HG03354 (cell line): Measurements from ENCODE around the gene SULT2B1.

ENCODE experiments used
- ATAC-seq: cut with Tn5 transposase; IDR thresholded peaks from one replicate; pipeline ENCODE4 v1.9.1; 2021; ENCODE audit warnings: mild to moderate bottlenecking; ENCODE audit not compliant: unreplicated experiment, poor library complexity, severe bottlenecking

The SULT2B1 gene

DNA sequence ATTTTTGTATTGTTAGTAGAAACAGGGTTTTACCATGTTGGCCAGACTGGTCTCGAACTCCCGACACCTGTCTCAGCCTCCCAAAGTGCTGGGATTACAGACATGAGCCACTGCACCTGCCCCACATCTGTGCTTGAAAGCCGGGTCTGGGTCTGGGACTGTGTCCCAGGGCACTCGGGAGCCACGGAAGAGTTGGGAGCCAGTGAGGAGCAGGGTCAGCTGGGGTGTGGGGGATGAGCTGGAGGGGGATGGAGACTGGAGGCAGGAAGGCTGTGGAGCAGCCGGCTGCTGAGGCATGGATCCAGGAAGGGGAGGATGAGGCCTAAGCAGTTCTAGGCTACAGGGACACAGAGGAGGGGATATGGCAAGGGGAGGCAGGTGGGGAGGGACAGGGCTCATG lies 43.9 kb downstream of the SULT2B1 start:
- no peak for ATAC-seq

DNA sequence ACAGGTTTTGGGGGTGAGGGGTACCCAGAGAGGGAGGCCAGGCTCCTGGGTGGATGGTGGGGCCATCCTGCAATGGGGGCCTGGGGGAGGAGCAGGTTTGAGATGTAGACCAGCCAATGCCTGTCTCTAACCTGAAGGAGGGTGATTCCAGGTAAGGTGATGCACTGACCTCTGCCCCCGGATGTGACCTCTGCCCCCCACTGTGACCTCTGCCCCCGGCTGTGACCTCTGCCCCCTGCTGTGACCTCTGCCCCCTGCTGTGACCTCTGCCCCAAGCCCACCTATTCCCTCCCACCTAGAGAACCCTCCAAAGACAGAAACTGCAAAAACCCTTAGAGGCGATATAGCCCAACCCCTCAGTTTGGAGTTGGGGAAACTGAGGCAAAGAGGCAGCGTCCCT lies 44.3 kb downstream of the SULT2B1 start:
- no peak for ATAC-seq

DNA sequence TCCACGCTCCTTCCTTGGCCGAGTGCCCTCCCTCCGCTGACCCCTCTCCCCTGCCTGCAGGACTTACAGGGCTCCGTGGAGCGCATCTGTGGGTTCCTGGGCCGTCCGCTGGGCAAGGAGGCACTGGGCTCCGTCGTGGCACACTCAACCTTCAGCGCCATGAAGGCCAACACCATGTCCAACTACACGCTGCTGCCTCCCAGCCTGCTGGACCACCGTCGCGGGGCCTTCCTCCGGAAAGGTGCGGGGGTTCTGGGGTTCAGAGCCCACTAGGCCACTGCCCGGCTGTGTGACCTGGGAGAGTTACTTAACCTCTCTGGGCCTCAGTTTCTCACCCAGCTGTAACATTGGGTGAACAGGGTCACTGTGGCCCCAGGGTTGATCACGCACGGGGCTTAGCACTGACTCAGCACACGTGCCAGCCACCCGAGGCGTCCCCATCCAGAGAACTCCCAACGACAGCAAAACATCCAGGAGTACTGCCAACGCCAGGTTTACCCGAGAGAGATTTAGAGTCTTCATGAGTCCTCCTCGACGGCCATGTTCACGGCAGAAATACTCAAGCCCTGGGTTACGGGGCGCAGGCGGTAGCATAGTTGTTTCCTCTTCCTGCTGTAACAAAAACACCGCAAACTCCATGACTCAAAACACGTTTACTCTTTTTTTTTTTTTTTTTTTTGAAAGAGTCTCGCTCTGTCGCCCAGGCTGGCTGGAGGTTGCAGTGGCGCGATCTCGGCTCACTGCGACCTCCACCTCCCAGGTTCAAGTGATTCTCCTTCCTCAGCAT lies 44.9 kb downstream of the SULT2B1 start:
- ATAC-seq, result no peak

DNA sequence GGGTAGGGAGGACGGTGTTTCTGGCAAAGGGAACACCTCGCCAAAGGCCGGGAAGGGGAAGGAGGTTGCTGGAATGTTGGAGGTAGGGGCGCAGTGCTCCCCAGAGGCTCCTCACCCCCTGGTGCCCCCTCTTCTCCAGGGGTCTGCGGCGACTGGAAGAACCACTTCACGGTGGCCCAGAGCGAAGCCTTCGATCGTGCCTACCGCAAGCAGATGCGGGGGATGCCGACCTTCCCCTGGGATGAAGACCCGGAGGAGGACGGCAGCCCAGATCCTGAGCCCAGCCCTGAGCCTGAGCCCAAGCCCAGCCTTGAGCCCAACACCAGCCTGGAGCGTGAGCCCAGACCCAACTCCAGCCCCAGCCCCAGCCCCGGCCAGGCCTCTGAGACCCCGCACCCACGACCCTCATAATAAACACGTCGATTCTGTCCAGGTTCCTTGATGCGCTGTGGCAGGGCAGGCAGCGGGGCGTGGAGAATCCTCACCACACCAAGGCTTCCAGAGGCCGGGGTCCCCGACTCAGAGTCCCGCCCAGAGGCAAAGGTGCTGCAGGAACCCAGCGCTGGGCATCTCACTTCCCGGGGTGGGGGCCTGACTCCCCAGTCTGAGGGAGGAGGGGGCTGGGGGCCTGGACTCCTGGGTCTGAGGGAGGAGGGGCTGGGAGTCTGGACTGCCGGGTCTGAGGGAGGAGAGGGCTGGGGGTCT lies 47.2 kb downstream of the SULT2B1 start:
- no peak for ATAC-seq

DNA sequence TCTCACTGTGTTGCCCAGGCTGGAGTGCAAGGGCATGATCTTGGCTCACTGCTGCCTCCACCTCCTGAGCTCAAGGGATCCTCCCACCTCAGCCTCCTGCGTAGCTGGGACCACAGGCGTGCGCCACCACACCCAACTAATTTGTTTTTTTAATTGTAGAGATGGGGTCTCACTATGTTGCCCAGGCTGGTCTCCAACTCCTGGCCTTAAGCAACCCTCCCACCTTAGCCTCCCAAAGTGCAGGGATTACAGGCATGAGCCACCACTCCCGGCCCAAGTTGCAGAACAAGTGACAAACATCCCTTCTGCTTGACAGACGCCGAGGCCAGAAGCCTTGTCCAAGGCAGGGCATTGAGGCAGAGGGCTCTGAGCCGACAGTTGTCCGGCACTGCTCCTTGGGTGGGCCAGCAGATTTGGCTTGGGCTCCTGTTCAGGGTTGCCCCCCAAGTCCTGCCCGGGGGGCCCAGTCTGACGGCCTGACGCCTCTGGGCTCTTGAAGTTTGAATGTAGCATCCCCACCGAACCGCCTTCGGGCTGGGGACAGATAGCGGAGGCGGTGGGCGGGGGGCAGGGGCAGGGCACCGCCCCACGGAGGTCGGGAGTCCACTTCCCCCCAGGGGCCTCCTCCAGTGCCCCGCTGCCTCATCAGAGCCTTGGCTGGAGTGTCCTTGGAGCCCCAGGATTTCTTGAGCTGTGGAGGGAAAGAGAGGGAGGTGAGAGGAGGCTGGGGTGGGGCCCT lies 48.9 kb downstream of the SULT2B1 start:
- ATAC-seq, result no peak

DNA sequence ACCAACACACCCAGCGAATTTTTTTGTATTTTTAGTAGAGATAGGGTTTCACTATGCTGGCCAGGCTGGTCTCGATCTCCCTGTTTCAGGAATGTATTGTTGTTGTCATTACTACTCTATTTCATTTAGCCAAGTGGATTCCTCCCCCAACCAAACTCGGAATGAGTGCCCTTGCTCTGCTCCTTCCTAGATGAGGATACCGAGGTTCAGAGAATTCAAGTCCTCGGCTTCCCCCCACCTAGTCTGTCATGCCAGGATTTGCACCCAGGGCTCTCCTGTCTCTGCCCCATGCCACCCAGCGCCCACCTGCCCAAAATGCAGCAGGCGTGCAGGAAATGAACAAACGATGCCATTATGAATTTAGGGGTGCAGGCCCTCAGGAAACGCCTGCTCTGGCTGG lies 51.0 kb downstream of the SULT2B1 start:
- no peak for ATAC-seq

DNA sequence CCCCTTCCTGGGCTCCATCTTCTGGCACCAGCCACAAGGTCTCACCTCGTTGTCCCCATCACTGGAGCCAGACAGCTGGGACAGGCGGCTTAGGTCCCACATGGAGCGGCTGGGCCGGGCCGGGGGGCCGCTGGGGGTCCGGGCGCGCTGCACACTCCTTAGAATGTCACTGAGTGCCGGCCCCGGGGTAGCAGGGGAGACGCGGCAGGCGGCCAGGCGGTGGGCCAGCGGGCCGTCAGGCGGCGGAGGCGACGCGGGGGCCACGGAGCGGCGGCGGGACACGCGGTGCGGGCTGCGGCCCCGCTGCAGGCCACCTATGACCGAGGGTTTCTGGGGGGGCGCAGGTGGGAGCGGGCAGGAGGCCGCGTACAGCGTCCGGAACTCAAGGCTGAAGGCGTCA lies 51.5 kb downstream of the SULT2B1 start:
- no peak for ATAC-seq

DNA sequence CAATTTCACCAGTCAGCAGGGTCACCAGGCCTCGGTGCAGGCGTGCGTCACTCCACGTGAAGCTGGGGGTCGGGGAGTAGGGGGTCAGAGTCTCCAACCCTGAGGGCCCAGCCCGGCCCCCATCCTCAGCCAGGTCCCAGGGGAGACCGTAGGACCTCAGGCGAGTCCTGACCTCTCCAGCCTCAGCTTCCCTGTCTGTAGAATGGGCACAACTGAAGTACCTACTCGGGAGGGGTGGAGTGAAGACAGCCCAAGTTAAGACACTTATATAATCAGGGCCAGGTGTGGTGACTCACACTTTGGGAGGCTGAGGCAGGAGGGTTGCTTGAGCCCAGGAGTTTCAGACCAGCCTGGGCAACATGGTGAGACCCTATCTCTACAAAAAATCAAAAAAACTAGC lies 51.9 kb downstream of the SULT2B1 start:
- no peak for ATAC-seq

DNA sequence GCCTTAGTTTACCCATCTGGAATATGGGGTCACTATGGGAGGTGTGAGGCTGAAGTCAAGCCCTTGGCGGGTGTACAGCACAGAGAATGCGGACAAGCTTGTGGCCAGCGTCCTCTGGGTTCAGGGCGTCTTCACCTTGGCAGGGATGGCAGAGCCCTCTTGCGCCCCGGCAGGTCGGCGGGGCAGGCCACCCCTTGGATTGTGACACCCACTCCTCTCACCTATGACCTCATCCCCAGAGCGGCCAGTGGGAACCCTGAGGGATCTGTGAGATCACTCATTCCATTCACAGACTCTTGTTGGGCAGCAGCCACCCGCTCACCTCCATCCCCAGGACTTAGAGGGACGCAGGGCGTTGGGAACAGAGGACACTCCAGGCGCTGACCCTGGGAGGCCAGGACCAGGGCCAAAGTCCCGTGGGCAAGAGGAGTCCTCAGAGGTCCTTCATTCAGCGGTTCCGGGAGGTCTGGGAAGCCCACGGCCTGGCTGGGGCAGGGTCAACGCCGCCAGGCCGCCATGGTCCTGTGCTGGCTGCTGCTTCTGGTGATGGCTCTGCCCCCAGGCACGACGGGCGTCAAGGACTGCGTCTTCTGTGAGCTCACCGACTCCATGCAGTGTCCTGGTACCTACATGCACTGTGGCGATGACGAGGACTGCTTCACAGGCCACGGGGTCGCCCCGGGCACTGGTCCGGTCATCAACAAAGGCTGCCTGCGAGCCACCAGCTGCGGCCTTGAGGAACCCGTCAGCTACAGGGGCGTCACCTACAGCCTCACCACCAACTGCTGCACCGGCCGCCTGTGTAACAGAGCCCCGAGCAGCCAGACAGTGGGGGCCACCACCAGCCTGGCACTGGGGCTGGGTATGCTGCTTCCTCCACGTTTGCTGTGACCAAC lies 54.7 kb downstream of the SULT2B1 start, which contains the start of gene SPACA4:
TSS of gene SPACA4 (plus strand) at position 280 of the 896 bp plus-strand sequence. CDS start at position 517, 237 bp downstream.
- no peak for ATAC-seq

DNA sequence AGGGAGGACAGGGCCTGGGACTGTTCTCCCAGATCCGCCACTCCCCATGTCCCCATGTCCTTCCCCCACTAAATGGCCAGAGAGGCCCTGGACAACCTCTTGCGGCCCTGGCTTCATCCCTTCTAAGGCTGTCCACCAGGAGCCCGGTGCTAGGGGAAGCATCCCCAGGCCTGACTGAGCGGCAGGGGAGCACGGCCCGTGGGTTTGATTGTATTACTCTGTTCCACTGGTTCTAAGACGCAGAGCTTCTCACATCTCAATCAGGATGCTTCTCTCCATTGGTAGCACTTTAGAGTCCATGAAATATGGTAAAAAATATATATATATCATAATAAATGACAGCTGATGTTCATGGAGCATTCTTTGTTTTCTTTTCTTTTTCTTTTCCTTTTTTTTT lies 55.4 kb downstream of the SULT2B1 start:
- no peak for ATAC-seq

DNA sequence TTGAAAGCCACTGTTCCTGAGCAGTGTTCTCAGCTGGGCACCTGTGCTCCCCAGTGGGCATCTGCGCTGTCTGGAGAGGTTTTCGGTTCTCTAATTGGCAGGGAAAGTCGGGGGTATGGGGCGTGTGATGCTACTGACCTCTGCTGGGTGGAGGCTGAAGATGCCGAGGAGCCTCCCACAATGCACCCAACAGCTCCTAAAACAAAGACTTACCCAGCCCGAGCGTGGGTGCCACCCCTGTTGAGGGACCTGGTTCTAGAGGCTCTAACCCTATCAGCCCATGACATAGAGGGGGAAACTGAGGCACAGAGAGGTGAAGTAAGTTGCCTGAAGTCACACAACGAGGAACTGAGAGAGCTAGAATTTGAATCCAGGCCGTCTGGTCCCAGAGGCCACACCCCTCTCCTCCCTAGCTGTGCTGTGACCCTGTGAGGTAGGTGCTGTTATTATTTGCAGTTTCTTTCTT lies 56.9 kb downstream of the SULT2B1 start:
- no peak for ATAC-seq

DNA sequence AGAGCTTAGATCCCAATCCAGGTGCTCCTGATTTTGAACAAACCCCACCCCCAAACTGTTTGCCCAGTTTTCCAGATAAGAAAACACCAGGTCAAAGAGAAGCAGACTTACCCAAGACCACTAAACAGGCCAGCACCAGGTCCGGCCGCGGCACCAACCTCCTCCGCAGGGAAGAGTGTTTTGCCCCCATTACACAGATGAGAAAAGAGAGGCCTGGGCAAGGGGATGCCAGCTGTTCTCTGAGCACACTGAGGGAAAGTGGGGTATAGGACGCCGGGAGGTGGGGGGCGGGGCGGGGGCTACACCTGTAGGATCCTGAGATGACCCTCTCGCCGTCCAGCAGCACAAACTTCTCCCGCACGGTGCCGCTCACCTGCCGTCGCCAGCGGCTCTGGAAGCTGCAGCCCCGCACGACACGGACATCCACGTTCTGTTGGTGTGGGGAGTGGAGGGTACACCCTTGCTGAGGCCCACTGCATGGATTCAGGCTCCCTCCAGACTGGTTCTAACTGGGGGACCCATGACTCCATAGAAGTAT lies 57.7 kb downstream of the SULT2B1 start:
- no peak for ATAC-seq

DNA sequence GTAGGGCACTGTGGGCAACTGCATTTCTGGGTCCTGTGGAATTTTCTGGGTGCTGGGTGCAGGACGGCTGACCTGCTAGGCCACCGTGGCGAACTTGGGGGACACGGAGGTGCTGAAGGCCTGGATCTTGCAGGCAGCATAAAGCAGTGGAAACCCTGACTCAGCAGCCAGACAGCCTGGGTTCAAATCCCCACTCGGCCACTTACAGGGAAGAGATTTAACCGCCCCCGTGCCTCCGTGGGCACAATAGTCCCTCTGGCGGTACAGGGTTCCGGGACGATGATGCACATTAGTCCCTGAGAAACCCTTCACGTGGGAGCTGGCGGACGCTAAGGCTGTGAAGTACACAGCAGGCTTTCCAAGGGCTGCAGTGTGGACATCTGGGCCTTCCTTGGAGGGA lies 59.9 kb downstream of the SULT2B1 start:
- ATAC-seq, result no peak

DNA sequence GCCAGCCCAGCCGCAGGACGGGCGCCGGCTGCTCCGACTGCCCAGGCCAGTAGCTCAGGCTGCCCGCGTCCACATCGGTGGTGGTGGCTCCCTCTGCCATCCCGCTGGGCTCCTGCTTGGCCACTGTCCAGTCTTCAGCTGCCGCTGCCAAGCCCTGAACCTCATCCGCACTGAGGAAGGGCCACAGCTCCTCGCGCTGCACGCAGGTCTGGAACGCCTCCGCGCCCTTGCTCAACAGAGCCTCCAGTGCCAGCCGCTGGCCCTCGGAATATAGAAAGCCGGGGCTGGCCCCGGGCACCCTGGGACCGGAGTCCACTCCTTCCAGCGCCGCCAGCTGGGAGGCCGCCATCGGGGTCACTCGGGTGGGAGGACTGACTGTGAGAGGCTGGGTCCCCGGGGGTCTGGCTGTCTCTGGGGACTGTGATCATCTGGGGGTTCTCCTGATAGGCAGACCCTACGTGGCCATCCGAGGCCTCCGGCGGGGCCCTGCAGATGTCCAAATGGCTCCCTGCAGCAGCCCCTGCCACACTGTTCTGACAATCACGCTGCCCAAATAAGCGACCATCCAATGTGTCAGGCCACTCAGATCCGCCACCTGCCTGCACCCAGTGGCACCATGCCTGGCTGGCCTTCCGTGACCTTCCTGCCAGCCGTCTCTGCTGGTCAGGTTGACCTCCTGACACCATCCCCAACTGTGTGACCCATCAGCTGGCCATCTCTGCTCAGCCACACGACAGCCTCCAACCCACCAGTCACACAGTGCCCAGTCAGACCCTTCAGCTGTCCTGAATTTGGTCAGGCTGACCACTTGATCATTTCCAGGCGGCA lies 61.3 kb downstream of the SULT2B1 start:
- no peak for ATAC-seq

DNA sequence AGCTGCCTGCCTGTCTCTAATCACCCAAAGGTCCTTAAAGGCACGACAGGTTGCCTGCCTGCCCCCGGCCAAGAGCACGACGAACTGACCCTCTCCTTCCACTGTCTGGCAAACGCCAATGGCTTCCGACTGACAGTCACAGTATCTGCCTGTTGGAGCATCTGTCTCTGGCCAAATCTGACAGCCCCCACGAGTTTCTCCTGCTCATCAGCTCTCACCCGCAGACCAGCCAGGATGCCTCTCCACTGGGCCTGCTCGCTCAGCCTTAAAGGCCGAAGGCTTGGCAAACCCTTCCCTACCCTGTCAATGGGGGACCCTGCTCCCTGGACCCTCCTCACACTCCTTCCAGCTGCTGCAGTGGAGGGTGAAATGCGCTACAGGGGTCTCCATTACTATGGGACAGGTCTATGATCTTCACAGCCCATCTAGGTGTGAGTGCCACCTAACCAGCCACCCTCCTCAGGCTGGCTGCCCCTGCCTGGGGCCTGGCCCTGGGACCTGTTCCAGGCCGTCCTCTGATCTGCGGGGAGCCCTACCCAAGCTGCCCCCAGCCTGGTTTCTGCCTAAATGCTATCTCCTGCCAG lies 62.0 kb downstream of the SULT2B1 start:
- ATAC-seq, result no peak

DNA sequence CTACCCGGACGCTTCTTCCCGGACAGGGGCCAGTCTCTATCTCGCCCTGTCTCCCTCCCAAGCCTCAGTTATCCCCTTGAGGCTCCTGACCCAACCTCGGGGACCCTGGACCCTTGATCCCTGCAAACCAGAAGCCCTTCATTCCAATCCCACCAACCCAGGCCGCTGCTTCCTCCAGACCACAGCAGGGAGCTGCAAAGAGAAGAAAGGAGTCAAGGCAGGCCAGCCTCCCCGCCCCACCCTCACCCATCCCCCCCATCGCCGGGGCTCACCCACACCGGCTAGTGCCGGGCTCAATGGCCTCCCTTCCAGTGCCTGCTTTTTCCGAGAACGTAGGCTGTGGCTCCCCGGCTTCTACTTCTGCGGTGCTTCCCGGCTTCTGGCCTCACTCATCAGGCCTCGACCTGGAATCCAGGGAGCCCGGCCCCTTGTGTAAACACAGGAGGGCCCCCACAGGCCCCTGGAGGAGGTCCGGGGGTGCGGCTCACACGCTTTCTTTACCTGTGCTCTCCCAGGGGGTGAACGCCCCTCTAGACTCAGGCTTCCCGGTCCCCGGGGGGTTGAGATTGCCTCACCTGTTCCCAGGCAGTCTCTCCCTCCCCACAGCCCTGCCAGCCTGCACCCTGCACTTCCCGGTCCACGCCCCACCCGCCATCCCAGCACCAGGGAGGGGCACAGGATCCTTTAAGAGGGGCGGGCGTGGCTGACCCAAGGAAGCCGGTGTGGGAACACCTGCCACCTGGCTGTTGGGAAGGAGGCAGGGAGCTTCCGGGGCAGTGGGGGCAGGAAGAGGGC lies 62.7 kb downstream of the SULT2B1 start, which contains the start of gene FAM83E:
TSS of gene FAM83E (minus strand) at position 641 of the 795 bp plus-strand sequence. CDS start 1,704 bp downstream, outside the sequence.
- no peak for ATAC-seq
